GM21619 (cell line): Measurements from ENCODE around the gene PKNOX2.

Experiments used
- ATAC-seq: cut with Tn5 transposase; IDR thresholded peaks from one replicate; pipeline ENCODE4 v1.9.1; 2021; ENCODE audit not compliant: unreplicated experiment

Gene PKNOX2

GRCh38 chr11:125154378-125155099, 10.0 kb upstream of the PKNOX2 start:
- no peak for ATAC-seq

- no peak for ATAC-seq
These were observed 9.5 kb upstream of the PKNOX2 start for GRCh38 chr11:125155100-125155444.

DNA sequence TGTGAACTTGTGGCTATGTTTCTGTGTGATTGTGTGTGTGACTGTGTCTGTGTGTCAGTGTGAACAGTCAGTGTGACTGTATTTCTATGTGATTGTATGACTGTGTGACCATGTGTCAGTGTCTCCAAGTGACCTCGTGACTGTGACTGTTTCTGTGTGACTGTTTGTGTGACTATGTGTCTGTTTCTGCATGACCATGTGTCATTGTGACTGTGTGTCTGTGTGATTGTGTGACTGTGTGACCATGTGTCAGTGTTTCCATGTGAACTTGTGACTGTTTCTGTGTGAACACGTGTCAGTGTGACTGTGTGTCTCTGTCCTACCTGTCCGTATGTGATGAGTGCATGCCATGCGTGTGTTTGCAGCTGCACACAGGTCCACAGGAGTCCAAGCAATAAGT, 8.8 kb upstream of the PKNOX2 start:
- ATAC-seq = no peak

- ATAC-seq = no peak
These were observed 8.0 kb upstream of the PKNOX2 start for GRCh38 chr11:125156346-125157117.

DNA sequence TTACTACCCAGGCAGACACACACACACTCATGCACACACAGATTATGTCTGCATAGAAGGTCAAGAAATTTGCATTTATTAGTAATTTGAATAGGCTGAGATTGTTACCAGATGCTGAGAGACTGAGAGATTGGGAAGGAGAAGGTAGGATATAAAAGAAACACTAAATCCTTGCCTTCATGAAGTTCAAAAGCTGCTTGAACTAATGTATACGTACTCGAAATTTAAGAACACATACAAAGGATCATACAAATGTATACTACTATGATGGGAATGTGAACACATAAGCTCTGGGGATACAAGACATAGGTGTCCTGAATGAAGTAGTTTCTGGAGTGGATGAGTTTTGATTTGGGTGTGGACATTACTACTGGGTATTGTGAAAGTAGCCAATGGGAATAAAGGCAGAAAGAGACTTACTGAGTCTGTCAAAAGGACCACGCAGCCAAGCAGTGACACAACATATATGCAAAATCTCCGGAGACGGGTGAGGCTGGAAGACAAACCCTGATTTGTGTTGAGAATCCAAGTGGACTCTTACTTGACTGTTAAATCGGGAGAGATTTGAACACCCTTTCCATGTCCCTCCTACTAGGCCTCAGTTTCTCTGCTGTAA, 7.3 kb upstream of the PKNOX2 start:
- ATAC-seq = no peak

DNA sequence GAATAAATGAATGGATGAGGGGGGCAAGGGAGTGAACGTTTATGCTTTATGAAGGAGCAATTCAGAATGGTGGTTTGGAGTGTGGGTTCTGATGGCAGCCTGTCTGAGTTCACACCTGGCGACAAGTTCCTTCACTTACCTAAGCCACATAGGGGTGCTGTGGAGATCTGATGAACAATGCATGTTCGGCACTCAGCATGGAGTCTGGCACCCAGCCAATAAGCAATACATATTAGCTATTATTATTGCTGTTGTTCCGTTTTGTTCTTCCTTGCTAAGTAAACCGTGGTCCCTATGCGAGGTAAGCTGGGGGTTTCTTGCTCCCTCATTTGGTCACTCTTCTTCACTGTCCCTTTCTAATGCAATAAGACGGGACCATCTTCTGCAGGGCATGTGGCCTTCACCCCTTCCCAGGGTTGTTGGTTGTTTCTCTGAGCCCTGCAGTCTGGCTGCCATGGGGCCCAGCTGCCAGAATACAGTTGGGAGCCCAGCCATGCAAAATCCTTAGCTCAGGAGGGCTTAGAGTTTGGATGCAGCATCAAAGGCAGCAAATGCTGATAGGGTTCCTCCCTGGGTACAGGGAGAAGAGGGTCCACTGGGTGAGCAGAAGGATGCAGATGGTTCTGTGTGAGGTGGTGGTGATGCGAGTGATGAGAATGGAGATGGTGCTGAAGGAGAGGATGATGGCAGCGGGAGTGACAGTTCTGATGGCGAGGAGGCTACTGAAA, 6.4 kb upstream of the PKNOX2 start:
- no peak for ATAC-seq

DNA sequence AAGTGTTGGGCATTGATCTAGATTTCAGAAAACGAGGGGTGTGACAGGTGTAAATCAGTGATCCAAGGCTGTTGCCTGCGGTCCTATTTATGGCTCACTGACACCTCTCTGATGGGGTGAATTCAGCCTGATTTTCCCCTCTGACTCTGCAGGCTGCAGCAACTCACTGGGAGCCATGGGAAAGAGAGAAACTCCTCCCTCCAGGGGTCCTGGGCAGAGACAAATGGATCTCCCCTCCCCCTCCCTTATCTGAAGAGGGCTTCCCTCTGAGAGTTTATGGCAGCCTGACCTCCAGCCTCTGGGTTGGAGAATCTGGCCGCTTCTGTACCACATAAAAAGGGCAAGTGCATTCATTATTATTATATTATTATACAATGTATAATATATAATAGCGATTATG, 1.8 kb upstream of the PKNOX2 start:
- ATAC-seq = no peak

GRCh38 chr11:125163431-125164063, 1.0 kb upstream of the PKNOX2 start:
- no peak for ATAC-seq

GRCh38 chr11:125164091-125164421, 495 bp upstream of the PKNOX2 start:
- no peak for ATAC-seq

DNA sequence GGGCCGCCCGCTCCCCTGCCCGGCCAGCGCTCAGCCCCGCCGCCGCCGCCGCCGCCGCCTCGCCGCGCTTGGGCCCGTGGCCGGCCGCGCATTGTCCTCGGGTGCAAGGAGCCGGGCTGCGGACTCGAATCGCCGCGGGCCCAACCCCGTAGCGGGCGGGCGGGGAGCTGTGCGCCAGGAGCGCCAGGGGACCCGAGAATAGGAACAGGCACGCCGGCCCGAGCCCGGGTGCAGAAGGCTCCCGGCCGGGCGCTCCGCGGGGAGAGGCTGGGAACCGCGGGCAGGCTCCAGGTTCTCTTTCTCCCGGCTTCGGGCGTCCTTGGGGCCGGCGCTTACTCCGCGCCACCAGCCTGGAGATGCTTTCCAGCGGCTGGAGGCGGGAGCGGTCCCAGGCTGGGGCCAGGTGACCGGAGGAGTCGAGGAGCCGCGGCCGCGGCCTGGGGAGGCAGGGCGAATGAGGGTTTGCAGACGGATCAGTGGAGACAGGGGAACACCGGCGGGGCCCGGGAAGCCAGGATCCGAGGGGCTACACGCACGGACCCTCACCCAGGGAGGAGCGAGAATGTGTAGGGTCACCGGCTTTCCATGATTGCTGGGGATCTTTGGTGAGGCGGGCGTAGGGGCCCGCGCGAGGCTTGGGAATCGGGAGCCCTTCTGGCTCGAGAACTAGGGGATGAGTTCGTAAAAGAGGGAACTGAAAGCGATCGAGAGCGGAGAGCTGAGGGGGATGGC, 726 bp downstream of the PKNOX2 start:
- ATAC-seq = no peak

- ATAC-seq = no peak
These were observed 1.6 kb downstream of the PKNOX2 start for GRCh38 chr11:125165843-125166763.

DNA sequence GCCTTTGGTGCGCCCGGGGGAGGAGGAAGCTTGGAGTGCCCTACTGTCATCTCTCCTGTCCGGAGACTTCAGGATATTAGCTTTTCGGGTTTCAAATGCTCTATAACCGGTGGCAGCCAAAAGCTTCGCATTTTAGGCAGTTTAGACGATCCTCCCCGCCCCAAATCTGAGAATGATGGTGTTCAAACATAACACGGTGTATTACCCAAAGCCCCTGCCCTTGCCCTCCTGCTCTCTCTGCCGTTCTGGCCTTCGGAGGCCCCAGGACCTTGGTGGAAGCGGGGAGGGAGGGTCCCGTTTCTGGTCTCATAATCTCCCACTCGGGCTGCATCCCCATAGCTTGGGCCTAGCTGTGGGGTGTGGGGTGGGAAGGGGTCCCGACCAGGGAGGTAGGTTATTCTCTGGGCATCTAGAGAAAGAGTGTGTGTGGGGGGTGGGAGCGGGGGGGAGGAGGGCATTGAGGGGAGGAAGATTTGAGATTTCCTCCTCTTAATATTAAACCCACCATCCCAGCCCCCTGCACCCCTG, 2.3 kb downstream of the PKNOX2 start:
- no peak for ATAC-seq

DNA sequence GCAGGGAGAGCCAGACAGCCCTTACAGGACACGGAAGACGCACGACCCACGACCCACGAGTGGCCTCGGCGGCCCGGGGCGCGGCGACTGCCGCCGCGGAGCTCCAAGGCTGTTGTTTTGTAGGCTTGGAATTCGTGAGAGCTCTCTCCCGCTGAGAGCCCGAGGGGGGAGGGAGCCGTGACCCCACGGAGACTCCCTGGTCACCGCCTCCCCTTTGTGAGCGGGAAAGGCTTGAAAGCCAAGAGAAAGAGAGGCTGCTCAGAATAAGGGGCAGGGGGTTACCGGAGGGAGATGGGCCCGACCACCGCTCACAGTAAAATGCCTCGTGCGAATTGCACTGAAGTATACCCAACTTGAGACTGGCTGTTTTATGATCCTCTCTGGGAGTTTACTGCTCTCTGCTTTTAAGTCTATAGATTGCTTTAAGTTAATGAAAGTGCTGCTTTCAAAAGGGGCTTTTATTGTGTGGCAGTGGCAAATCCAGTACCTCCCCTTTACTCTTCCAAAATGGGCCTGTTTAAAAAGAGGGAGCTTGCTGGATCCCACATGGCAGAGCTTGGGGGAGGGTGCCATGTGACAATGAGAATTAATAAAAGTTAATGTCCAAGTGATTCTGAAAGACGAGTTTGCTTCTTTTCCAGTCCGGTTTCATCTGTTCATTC, 2.9 kb downstream of the PKNOX2 start:
- no peak for ATAC-seq

DNA sequence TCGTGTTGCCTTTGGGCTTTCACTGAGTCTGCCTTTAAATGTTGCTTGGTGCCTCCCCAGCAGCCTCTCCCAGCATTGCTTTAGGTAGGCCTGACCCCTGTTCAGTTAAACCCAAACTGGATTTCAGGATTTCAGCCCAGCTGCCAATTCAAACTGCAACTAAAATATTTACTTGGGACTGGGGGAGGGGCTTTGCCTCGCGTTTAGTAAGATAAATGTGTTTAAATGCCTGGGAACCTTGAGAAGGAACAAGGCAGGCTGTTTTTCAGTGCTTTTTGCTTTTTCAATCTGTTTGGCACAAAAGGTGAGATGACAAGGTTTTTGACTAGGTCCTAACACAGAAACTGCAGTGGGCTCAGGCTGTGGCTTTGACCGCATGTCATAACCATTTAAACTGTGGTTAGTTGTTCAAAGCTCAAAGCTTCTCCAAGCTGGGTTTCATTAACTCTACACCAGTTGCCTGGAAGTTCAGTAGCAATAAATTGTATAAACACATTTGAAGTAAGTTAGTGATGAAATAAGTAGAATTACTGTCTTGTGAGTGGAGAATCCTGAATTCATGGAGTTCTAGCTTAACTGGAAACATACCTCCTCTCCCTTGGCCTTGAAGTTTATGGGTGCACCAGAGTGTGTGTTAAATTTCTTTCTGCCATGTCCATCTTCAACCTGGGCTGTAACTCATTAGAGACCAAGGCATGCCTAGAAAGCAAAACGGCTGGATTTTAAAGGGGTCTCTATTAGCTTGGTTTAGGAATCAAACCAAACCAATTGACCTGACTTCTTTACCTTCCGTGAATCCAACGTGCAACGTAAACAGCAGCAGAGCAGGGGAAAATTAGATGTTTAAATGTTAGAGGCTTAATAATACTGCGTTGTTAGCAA, 3.6 kb downstream of the PKNOX2 start:
- no peak for ATAC-seq

DNA sequence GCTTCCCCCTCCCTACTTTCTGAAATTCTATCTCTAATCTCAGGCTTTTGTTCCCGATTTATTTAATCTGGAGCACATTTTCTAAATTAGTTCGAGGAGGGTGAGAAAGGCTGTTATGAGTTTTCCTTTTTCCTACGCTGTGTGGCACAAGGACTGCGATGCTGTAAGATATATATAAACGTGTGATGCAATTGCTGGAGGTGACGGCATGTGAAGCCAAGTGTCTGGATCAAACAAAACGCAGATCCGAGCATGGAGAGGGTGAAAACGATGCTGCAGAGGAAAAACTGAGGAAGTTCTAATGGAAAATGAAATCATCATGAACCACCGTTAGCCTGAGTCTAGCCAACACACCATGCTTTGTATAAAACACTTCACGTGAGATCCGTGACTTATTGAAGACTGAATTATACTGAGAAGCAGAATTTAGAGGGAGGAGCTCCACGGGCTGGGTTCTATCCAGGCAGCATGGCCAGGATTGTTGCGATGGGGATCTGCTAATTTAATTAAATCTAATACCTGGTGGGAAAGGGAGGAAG, 4.4 kb downstream of the PKNOX2 start:
- no peak for ATAC-seq

GRCh38 chr11:125170001-125170509, 5.5 kb downstream of the PKNOX2 start:
- ATAC-seq = no peak

- no peak for ATAC-seq
These were observed 6.0 kb downstream of the PKNOX2 start for GRCh38 chr11:125170510-125171031.
